Astrocyte (in vitro differentiated cells and primary cell): ENCODE measurements around the gene ANP32A. TPM values are rescaled to one million over a fixed set of nuclear protein-coding genes. Genes with fewer than 3 reads are reported as not detected.

Experiments used
- DNase-seq: peaks from one replicate; pipeline ENCODE4 v3.0.0-alpha.2; 2010; ENCODE audit warnings: low read depth
- FAIRE-seq: peaks from 2 replicates; lab custom pipeline; 2011; peaks lifted over from hg19 to GRCh38; lab: Jason Lieb, UNC
- H2AFZ ChIP-seq: 2 replicates; pipeline ENCODE4 v1.6.0; 2012; ENCODE audit warnings: low read depth, low read length, inconsistent platforms
- H3K27ac ChIP-seq: 2 replicates; pipeline ENCODE4 v1.5.1; 2011; ENCODE audit warnings: low read depth, low read length, inconsistent platforms
- H3K27me3 ChIP-seq: 2 replicates; pipeline ENCODE4 v1.6.0; 2011; ENCODE audit warnings: low read length, inconsistent platforms; ENCODE audit not compliant: insufficient read depth
- H3K36me3 ChIP-seq: 2 replicates; pipeline ENCODE4 v1.5.1; 2011; ENCODE audit warnings: low read length, inconsistent platforms; ENCODE audit not compliant: insufficient read depth
- H3K4me1 ChIP-seq: 2 replicates; pipeline ENCODE4 v1.5.1; 2011; ENCODE audit warnings: low read length, inconsistent platforms; ENCODE audit not compliant: insufficient read depth
- H3K4me2 ChIP-seq: 2 replicates; pipeline ENCODE4 v1.6.0; 2012; ENCODE audit warnings: low read length, inconsistent platforms
- H3K4me3 ChIP-seq: 2 replicates; pipeline ENCODE4 v1.5.1; 2011; ENCODE audit warnings: low read depth, mild to moderate bottlenecking, low read length, inconsistent platforms; ENCODE audit not compliant: insufficient read depth
- H3K79me2 ChIP-seq: 2 replicates; pipeline ENCODE4 v1.6.0; 2012; ENCODE audit warnings: mild to moderate bottlenecking, low read length, inconsistent platforms; ENCODE audit not compliant: insufficient read depth
- H3K9ac ChIP-seq: 2 replicates; pipeline ENCODE4 v1.6.0; 2012; ENCODE audit warnings: mild to moderate bottlenecking, low read length, inconsistent platforms
- H3K9me3 ChIP-seq: 2 replicates; pipeline ENCODE4 v1.5.1; 2012; ENCODE audit warnings: low read depth, mild to moderate bottlenecking, low read length, inconsistent platforms; ENCODE audit not compliant: insufficient read depth
- H4K20me1 ChIP-seq: 2 replicates; pipeline ENCODE4 v1.6.0; 2012; ENCODE audit warnings: low read length, inconsistent platforms; ENCODE audit not compliant: insufficient read depth
- H3K27ac Mint-ChIP-seq: one replicate; pipeline ENCODE4 v1.8.0; 2021; ENCODE audit warnings: mild to moderate bottlenecking, mixed read lengths; ENCODE audit not compliant: unreplicated experiment
- H3K27me3 Mint-ChIP-seq: one replicate; pipeline ENCODE4 v1.8.0; 2021; ENCODE audit warnings: low read depth, mixed read lengths; ENCODE audit not compliant: unreplicated experiment
- H3K36me3 Mint-ChIP-seq: one replicate; pipeline ENCODE4 v1.8.0; 2021; ENCODE audit warnings: low read depth, mixed read lengths; ENCODE audit not compliant: unreplicated experiment
- H3K4me1 Mint-ChIP-seq: one replicate; pipeline ENCODE4 v1.8.0; 2021; ENCODE audit warnings: low read depth, mixed read lengths; ENCODE audit not compliant: unreplicated experiment
- H3K4me3 Mint-ChIP-seq: one replicate; pipeline ENCODE4 v1.8.0; 2021; ENCODE audit warnings: mild to moderate bottlenecking, moderate library complexity, mixed read lengths; ENCODE audit not compliant: unreplicated experiment
- H3K9me3 Mint-ChIP-seq: one replicate; pipeline ENCODE4 v1.8.0; 2021; ENCODE audit warnings: mild to moderate bottlenecking, mixed read lengths; ENCODE audit not compliant: unreplicated experiment
- EZH2 ChIP-seq: IDR thresholded peaks from 2 replicates; pipeline ENCODE4 v1.6.1; 2012; ENCODE audit warnings: mild to moderate bottlenecking, low read length, inconsistent platforms; ENCODE audit not compliant: insufficient read depth
- total RNA-seq: library from RNA; stranded (reverse); gene quantifications from 2 replicates; pipeline ENCODE4 v1.2.1, GENCODE V29; 2021
- TF ChIP-seq, protein P1 (sequence below): IDR thresholded peaks from 2 replicates; pipeline ENCODE4 v1.5.1; 2011; ENCODE audit warnings: low read depth, mild to moderate bottlenecking, inconsistent platforms, low read length, moderate library complexity; ENCODE audit not compliant: insufficient read depth

Gene ANP32A
- total RNA-seq, 1 donor from 2014 or later, result 138 TPM

GRCh38 chr15:68851971-68852370 lies 31.3 kb upstream of the ANP32A start:
- Histone ChIP-seq H3K9me3 (no peaks in the 10 kb centered on the region), H3K27ac (no peak overlapping the region), H3K4me3 (no peak overlapping the region), H2AFZ (no peak overlapping the region), H3K4me1 (no peaks in the 10 kb centered on the region), H4K20me1 (no peaks in the 10 kb centered on the region), H3K36me3 (no peaks in the 10 kb centered on the region), H3K79me2 (no peaks in the 10 kb centered on the region), H3K4me2 (no peak overlapping the region), H3K9ac (no peak overlapping the region), H3K27me3 (peaks cover 16% of the 10 kb centered on the region)
- Mint-ChIP-seq H3K9me3 (peaks cover 8% of the 10 kb centered on the region), H3K36me3 (no peaks in the 10 kb centered on the region), H3K4me1 (no peaks in the 10 kb centered on the region), H3K27ac (no peak overlapping the region), H3K27me3 (peaks cover 11% of the 10 kb centered on the region), H3K4me3 (no peak overlapping the region)
- no peak for FAIRE-seq
- no peak for DNase-seq
- TF ChIP-seq, protein P1, sequence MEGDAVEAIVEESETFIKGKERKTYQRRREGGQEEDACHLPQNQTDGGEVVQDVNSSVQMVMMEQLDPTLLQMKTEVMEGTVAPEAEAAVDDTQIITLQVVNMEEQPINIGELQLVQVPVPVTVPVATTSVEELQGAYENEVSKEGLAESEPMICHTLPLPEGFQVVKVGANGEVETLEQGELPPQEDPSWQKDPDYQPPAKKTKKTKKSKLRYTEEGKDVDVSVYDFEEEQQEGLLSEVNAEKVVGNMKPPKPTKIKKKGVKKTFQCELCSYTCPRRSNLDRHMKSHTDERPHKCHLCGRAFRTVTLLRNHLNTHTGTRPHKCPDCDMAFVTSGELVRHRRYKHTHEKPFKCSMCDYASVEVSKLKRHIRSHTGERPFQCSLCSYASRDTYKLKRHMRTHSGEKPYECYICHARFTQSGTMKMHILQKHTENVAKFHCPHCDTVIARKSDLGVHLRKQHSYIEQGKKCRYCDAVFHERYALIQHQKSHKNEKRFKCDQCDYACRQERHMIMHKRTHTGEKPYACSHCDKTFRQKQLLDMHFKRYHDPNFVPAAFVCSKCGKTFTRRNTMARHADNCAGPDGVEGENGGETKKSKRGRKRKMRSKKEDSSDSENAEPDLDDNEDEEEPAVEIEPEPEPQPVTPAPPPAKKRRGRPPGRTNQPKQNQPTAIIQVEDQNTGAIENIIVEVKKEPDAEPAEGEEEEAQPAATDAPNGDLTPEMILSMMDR, result no peak
- no peak for TF ChIP-seq EZH2

DNA sequence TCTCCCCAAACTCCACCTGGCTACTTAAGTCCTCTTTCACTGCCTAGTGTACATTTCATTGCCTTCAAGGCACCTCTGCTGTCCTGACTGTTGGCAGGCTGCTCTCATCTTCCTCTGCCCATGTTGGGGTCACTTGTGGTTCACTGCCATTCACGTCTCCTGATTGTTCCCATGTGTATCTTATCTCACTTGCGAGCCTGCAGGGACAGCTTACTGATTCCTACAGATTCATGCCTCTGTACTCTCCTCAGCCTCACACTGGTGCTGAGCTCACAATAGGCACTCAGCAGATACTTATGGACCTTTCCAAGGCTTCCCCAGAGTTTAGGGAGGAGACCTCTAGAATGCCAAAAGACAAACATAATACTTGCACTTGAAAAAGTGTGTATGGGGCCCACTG lies 28.8 kb upstream of the ANP32A start:
- no peak for FAIRE-seq
- TF ChIP-seq, protein P1, result no peak
- no peak for TF ChIP-seq EZH2
- Histone ChIP-seq H3K27ac (no peak overlapping the region), H3K27me3 (peaks cover 25% of the 10 kb centered on the region), H3K9me3 (no peaks in the 10 kb centered on the region), H3K4me2 (no peak overlapping the region), H3K4me1 (no peaks in the 10 kb centered on the region), H3K9ac (no peak overlapping the region), H3K36me3 (no peaks in the 10 kb centered on the region), H3K4me3 (no peak overlapping the region), H2AFZ (no peak overlapping the region), H4K20me1 (no peaks in the 10 kb centered on the region), H3K79me2 (no peaks in the 10 kb centered on the region)
- H3K27ac Mint-ChIP-seq, result no peak overlapping the region
- DNase-seq, result no peak
- H3K27me3 Mint-ChIP-seq, result peaks cover 14% of the 10 kb centered on the region
- H3K4me3 Mint-ChIP-seq, result no peak overlapping the region
- no peaks in the 10 kb centered on the region for H3K4me1 Mint-ChIP-seq
- no peaks in the 10 kb centered on the region for H3K36me3 Mint-ChIP-seq
- H3K9me3 Mint-ChIP-seq, result peaks cover 2% of the 10 kb centered on the region

DNA sequence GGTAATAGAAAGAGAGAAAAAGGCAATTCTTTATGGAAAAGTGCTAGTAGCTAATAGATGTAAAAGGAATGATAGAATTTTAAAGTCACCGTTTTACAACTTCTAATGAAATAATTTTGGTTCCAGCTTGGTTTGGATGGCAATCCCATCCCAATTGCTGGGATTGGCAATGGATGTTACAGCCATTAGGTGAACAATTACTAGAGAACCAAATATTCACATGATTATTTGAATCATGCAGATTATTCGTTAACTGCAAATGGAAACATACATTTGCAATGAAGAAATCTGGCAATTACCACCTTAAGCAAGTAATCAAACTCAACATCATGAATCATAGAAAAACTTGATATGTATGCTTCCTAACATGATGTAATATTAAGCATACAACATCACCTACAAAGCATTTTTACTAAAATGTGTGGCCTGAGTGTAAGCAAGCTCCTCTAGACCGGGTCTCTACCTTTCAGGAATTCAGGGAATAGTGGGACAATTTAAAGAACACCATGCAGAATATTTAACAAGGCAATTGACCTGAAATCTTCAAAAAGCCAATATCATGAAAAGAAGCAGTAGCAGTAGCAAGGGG lies 26.2 kb upstream of the ANP32A start:
- Histone ChIP-seq H3K4me2 (no peak overlapping the region), H3K79me2 (no peaks in the 10 kb centered on the region), H3K9me3 (no peaks in the 10 kb centered on the region), H3K9ac (no peak overlapping the region), H3K4me1 (no peaks in the 10 kb centered on the region), H3K27me3 (peaks cover 47% of the 10 kb centered on the region), H3K27ac (no peak overlapping the region), H2AFZ (no peak overlapping the region), H3K36me3 (no peaks in the 10 kb centered on the region), H4K20me1 (no peaks in the 10 kb centered on the region), H3K4me3 (no peak overlapping the region)
- H3K4me3 Mint-ChIP-seq, result no peak overlapping the region
- no peaks in the 10 kb centered on the region for H3K4me1 Mint-ChIP-seq
- no peak overlapping the region for H3K27ac Mint-ChIP-seq
- peaks cover 2% of the 10 kb centered on the region for H3K9me3 Mint-ChIP-seq
- DNase-seq, result no peak
- no peaks in the 10 kb centered on the region for H3K36me3 Mint-ChIP-seq
- TF ChIP-seq EZH2, result no peak
- TF ChIP-seq, protein P1, result no peak
- peaks cover 24% of the 10 kb centered on the region for H3K27me3 Mint-ChIP-seq
- no peak for FAIRE-seq
